Dermis lymphatic vessel endothelial cell (primary cell): ENCODE data around the gene PDILT. TPM values are rescaled to one million over a fixed set of nuclear protein-coding genes. Genes with fewer than 3 reads are reported as not detected.

Experiments
- total RNA-seq: library from RNA; depleted of rRNA; stranded (reverse); fragments of >200 nt; gene quantifications from 2 replicates; pipeline ENCODE4 v1.2.1, GENCODE V29; 2014

Gene PDILT
- not detected in 2 replicates for total RNA-seq

GRCh38 chr16:20404637-20405036 is at the start of gene PDILT:
Gene PDILT (minus strand): TSS chr16:20404737. CDS start chr16:20399300, 5,437 bp downstream.

GRCh38 chr16:20451364-20451763 is 46.8 kb upstream of the PDILT start, which contains the start of gene ACSM2A:
Gene ACSM2A (plus strand): TSS chr16:20451521. CDS start chr16:20460115, 8,594 bp downstream.

DNA sequence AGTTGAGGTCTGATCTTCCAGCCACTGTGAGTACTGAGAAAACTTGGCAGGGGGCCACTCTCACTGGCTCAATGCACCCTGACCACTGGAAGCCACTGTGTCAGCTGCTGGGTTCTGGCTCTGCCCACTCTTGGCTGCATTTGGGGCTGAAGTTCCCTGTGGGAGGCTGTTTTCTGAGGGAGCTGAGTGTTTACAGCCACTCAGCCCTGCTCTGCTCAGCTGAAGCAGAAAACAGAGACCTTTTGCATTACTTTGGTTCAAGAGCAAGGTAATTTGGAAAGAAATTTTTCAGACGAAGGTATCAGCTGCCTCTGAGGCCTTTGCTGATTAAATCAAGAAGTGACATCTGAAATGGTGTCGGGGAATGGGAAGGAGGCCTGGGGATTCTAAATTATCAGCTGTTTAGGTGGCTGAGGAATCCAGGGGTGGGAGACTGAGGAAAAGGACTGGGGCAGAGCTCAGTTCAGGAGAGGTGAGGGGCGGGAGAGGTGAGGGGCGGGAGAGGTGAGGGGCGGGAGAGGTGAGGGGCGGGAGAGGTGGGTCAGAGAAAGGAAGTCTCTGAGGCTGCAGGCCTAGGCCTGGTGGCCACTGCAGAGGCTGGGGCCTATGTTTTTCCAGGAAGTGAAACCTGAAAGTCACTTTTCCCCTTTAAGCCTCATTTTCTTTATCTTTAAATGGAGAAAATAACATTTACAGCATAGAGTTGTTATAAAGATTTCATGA is 5.0 kb upstream of the PDILT start, which contains the start of gene ACSM5:
TSS of gene ACSM5 (plus strand) at position 137 of the 723 bp plus-strand sequence. CDS start 1,951 bp downstream, outside the sequence.

GRCh38 chr16:20352615-20353014 is 51.9 kb downstream of the PDILT start, which contains the start of gene UMOD:
Gene UMOD (minus strand): TSS chr16:20352715. CDS start chr16:20350737, 1,978 bp downstream.

DNA sequence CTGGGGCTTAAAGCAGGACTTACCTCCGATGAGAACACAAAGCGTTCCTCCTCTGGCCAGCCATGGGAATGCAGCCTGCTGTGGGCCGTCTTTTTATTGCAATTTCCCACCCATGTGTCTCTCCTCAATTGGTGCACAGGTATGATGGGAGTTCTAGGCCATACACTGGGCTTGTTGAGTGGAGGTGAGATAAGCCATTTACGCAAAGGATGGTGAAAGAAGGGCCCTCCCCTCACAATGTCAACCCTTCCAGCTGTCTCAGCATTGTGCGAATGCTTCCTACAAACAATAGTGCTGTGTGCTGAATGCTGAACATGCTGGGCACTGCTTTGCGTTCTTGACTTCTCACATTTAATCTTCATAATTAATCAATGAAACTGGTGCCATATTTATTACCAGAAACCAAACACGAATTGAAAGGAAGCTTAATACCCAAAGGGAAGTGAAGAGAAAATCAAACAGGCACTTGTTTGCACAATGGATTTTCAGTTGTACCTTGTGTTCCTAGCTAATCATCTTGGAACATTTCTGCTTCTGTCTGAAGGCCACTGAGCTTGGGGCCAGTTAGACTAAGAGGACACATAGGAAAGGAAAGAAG is 77.0 kb downstream of the PDILT start, which contains the start of gene GP2:
TSS of gene GP2 (minus strand) at position 70 of the 598 bp plus-strand sequence. CDS start 1,082 bp downstream, outside the sequence.

Other genes starting within 250 kb of the PDILT start
- not detected in 2 replicates for gene GP2, start 77.2 kb downstream of the PDILT start, total RNA-seq
- gene UMOD, start 52.0 kb downstream of the PDILT start, total RNA-seq: not detected in 2 replicates
- 3.7 and 5.2 TPM in 2 replicates for gene ACSM5, start 4.8 kb upstream of the PDILT start, total RNA-seq
- gene ACSM2A, start 46.8 kb upstream of the PDILT start, total RNA-seq: 0.22 and 0.26 TPM in 2 replicates
- 0.43 TPM in 2 replicates for gene ACSM2B, start 171.6 kb upstream of the PDILT start, total RNA-seq